Uterus (tissue), 4 donors: ENCODE data around the gene NR3C2. TPM values are rescaled to one million over a fixed set of nuclear protein-coding genes. Genes with fewer than 3 reads are reported as not detected.

ENCODE experiments used
- DNase-seq, 2 donors: peaks; one replicate each; pipeline ENCODE4 v3.0.0-alpha.2; 2019 to 2020
- H3K27ac ChIP-seq, 2 donors: fragments of 200-600 bp; sonication (generic); 1 replicate in 1 of 2; 2 replicates in 1 of 2; pipeline ENCODE4 v1.5.1; 2016 to 2018
- H3K27me3 ChIP-seq, 2 donors: fragments of 200-600 bp; sonication (generic); one replicate each; pipeline ENCODE4 v1.5.1; 2018 to 2019; ENCODE audit warnings: control low read depth in 1 of 2
- H3K36me3 ChIP-seq, 2 donors: fragments of 200-600 bp; sonication (generic); one replicate each; pipeline ENCODE4 v1.5.1; 2019; ENCODE audit warnings: control low read depth in 1 of 2
- H3K4me1 ChIP-seq, 2 donors: fragments of 200-600 bp; sonication (generic); one replicate each; pipeline ENCODE4 v1.5.1; 2018 to 2019; ENCODE audit warnings: control low read depth in 1 of 2
- H3K4me3 ChIP-seq, 2 donors: fragments of 200-600 bp; sonication (generic); 1 replicate in 1 of 2; 2 replicates in 1 of 2; pipeline ENCODE4 v1.5.1; 2018 to 2019; ENCODE audit warnings: mild to moderate bottlenecking in 1 of 2
- H3K9me3 ChIP-seq, 2 donors: fragments of 200-600 bp; sonication (generic); one replicate each; pipeline ENCODE4 v1.5.1; 2019; ENCODE audit warnings: control low read depth in 1 of 2
- CTCF ChIP-seq, 4 experiments: fragments of 200-600 bp in 2 of 4; fragments of 450-650 bp in 2 of 4; sonication (generic) in 2 of 4; IDR thresholded peaks; one replicate each; pipeline ENCODE4 v1.5.1; 2016 to 2019; ENCODE audit warnings: antibody characterized with exemption in 4 of 4, mild to moderate bottlenecking in 2 of 4, moderate library complexity in 1 of 4
- POLR2A ChIP-seq, 2 donors: fragments of 450-650 bp; IDR thresholded peaks; one replicate each; pipeline ENCODE4 v1.6.1; 2016; ENCODE audit warnings: antibody characterized with exemption in 2 of 2, mild to moderate bottlenecking in 1 of 2, moderate library complexity in 1 of 2
- intact Hi-C: fragments of 100-400 bp; cut with DNase I; formaldehyde crosslinking; loops from one replicate; pipeline ENCODE4 v1.15.1; 2023; ENCODE audit warnings: low total_unique reads
- total RNA-seq, 4 donors: library from RNA; depleted of rRNA in 3 of 4; stranded (reverse); fragments of >200 nt in 3 of 4; gene quantifications; one replicate each; pipeline versions ENCODE4 v1.1.0 to v1.2.4, GENCODE V29; 2014 to 2023
- donor health status: DM: yes; HTN: yes; CAD: no.

The NR3C2 gene
- total RNA-seq, 4 donors from 2014 or later: 10.0 to 46.7 (median 12.5) TPM

DNA sequence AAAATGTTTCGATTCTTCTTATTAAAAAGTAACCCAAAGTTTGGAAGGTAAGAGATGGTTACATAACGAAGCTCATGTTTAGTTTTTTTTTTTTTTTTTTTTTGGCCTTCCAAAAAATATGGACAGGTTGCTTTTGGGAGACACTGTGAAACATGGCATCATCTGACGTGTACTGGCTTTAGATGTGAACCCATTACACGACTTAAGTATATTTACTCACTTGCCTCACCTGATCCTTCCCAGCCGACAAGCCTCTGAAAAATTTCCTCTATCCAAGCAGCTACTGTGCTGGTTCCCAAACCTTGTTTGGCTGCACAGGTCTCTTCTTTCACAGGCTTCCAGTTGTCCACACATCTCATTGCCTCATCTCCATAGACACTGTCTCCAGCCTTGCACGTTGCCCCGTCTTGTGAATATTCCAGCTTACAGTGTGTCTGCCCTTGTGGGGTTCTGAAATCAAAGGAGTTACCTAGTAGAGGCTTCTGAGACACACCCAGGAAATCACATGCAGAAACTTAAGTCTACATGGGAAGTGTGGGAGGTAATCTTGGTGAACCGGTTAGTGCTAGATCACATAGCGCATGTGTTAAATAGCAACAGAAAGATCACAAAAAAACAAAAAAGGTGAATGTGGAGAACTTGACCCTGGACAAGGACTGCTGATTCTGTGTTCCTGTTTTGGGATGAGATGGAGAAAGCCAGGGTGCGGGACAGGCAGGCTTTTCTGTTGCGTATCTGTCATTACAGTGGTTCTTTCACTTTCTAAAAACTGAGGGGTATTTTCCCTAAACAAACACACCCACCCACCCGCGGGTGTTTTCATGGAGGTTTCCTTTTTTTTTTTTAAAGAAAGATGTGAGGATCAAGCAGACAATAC is 381.7 kb downstream of the NR3C2 start:
- no peak overlapping the region for H3K4me3 ChIP-seq
- H3K27ac ChIP-seq: no peak overlapping the region
- no peaks in the 10 kb centered on the region for H3K4me1 ChIP-seq
- no peaks in the 10 kb centered on the region for H3K27me3 ChIP-seq
- intact Hi-C loops: no loop called here
- no peak for DNase-seq
- no peaks in the 10 kb centered on the region for H3K9me3 ChIP-seq
- H3K36me3 ChIP-seq: no peaks in the 10 kb centered on the region
- TF ChIP-seq CTCF (IDR thresholded peaks at IDR 0.05): no peak
- no peak for TF ChIP-seq POLR2A (IDR thresholded peaks at IDR 0.05)

GRCh38 chr4:148059617-148060180 is 382.5 kb downstream of the NR3C2 start:
- Histone ChIP-seq H3K27ac (no peak overlapping the region), H3K4me1 (no peaks in the 10 kb centered on the region), H3K36me3 (no peaks in the 10 kb centered on the region), H3K27me3 (no peaks in the 10 kb centered on the region), H3K9me3 (no peaks in the 10 kb centered on the region), H3K4me3 (no peak overlapping the region)
- DNase-seq: no peak
- intact Hi-C loops: no loop called here
- TF ChIP-seq CTCF (IDR thresholded peaks at IDR 0.05) (no peak), POLR2A (IDR thresholded peaks at IDR 0.05) (no peak)

DNA sequence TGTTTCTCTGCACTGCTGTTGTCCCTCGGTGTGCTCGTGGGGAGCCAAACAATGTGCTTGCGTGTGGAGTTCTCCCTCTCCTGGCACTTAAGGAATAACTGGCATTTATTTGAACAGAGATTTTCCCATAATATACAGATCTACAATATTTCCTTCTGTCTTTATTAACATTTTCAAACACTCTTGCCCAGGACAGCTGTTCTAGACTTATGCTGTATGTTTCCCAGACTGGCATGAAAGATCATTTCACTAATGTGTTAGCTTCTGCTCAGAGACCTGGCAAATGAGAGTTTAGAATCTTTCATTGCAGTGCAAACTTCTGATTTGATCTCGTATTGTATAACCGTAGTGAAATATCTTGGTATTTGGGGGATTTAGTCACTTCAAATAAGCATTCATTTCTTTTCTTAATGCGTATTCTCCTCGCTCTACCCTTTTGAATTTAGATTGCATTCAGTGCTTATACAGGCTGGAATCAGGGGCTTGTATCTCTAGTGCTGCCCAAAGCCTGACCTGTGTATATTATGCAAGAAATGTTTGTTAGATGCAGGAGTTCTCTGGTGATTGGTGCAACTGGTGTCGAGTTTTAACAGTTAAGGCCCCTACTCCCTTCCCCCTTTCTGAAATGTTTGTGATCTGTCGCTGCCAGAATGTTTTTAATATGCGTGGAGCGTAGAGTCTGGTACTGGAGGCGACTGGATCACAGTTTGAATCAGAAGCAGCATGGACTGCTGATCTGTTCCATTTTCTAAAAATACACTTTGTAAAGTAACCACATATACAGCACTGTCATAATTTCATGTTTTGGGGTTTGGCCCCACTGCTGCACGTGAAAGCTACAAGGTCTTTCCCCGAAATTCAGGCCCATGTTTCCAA is 384.0 kb downstream of the NR3C2 start:
- intact Hi-C loops: no loop called here
- Histone ChIP-seq H3K9me3 (no peaks in the 10 kb centered on the region), H3K4me1 (no peaks in the 10 kb centered on the region)

GRCh38 chr4:148057516-148057915 is 384.7 kb downstream of the NR3C2 start:
- H3K9me3 ChIP-seq: no peaks in the 10 kb centered on the region
- H3K27me3 ChIP-seq: no peaks in the 10 kb centered on the region
- no peak overlapping the region for H3K27ac ChIP-seq
- DNase-seq: no peak
- no peaks in the 10 kb centered on the region for H3K36me3 ChIP-seq
- TF ChIP-seq CTCF (IDR thresholded peaks at IDR 0.05): no peak
- TF ChIP-seq POLR2A (IDR thresholded peaks at IDR 0.05): no peak
- no peaks in the 10 kb centered on the region for H3K4me1 ChIP-seq
- intact Hi-C loops: no loop called here
- no peak overlapping the region for H3K4me3 ChIP-seq

More for the DNA sequence above, 384.0 kb downstream of the NR3C2 start:
- TF ChIP-seq POLR2A (IDR thresholded peaks at IDR 0.05): no peak
- TF ChIP-seq CTCF (IDR thresholded peaks at IDR 0.05): no peak
- no peaks in the 10 kb centered on the region for H3K36me3 ChIP-seq
- no peak overlapping the region for H3K27ac ChIP-seq
- H3K27me3 ChIP-seq: no peaks in the 10 kb centered on the region
- H3K4me3 ChIP-seq: no peak overlapping the region
- DNase-seq: no peak
